Endothelial cell of umbilical vein (primary cell): ENCODE results near the gene IDNK. TPM values are rescaled to one million over a fixed set of nuclear protein-coding genes. Genes with fewer than 3 reads are reported as not detected.

Experiments
- BruUV-seq: library from RNA; stranded (reverse); fragments of 400-500 nt; replicated peaks from 2 replicates; lab custom pipeline; 2021; lab: Mats Ljungman, UMichigan
- CTCF ChIA-PET: fragments of 300-600, 350-600 bp; sonication (Branson Sonifier 250); formaldehyde crosslinking; loops from one replicate; lab custom pipeline; 2021; ENCODE audit warnings: antibody characterized with exemption, inconsistent platforms; lab: Charles Lee
- POLR2A ChIA-PET: fragments of 300-600, 350-600 bp; sonication (Branson Sonifier 250); formaldehyde crosslinking; loops from one replicate; lab custom pipeline; 2021; ENCODE audit warnings: antibody characterized with exemption, inconsistent platforms; lab: Charles Lee
- DNase-seq: peaks from one replicate; pipeline ENCODE4 v3.0.0-alpha.2; 2011; ENCODE audit warnings: low read depth, low spot score
- FAIRE-seq: peaks from 2 replicates; lab custom pipeline; 2011; peaks lifted over from hg19 to GRCh38; lab: Jason Lieb, UNC
- H2AFZ ChIP-seq: 2 replicates; pipeline ENCODE4 v1.6.0; 2012; ENCODE audit warnings: low read depth, low read length, control low read depth, inconsistent platforms
- H3K27ac ChIP-seq: 2 replicates; pipeline ENCODE4 v1.5.1; 2011; ENCODE audit warnings: low read depth, mild to moderate bottlenecking, control low read depth, low read length, moderate library complexity; ENCODE audit not compliant: insufficient read depth
- H3K27me3 ChIP-seq, 2 experiments: 2 replicates each; pipeline versions ENCODE4 v1.6.0 to v1.6.1; 2011; ENCODE audit warnings: low read length in 2 of 2, mixed read lengths in 1 of 2; ENCODE audit not compliant: control insufficient read depth in 2 of 2, insufficient read depth in 2 of 2
- H3K36me3 ChIP-seq, 2 experiments: 2 replicates in 1 of 2; 3 replicates in 1 of 2; pipeline ENCODE4 v1.5.1; 2011; ENCODE audit warnings: low read length in 2 of 2, mild to moderate bottlenecking in 1 of 2, moderate library complexity in 1 of 2; ENCODE audit not compliant: control insufficient read depth in 2 of 2, insufficient read depth in 2 of 2; ENCODE audit errors: extremely low read depth in 1 of 2
- H3K4me1 ChIP-seq: 3 replicates; pipeline ENCODE4 v1.5.1; 2011; ENCODE audit warnings: mild to moderate bottlenecking, low read length; ENCODE audit not compliant: control insufficient read depth, insufficient read depth; ENCODE audit errors: extremely low read depth
- H3K4me2 ChIP-seq: 2 replicates; pipeline ENCODE4 v1.6.1; 2011; ENCODE audit warnings: low read length, control low read depth, mixed read lengths; ENCODE audit not compliant: insufficient read depth
- H3K4me3 ChIP-seq, 3 experiments: fragments of 200-600 bp in 1 of 3; sonication (generic), shearing (Covaris generic) in 1 of 3; replicated peaks in 1 of 3; 2 replicates each; pipeline ENCODE4 v1.5.1; 2011 to 2016; ENCODE audit warnings: control low read depth in 3 of 3, low read length in 3 of 3, mild to moderate bottlenecking in 2 of 3, inconsistent platforms in 1 of 3, low read depth in 1 of 3, moderate library complexity in 1 of 3; ENCODE audit not compliant: insufficient read depth in 1 of 3
- H3K79me2 ChIP-seq: 2 replicates; pipeline ENCODE4 v1.6.0; 2012; ENCODE audit warnings: low read length, inconsistent platforms; ENCODE audit not compliant: control insufficient read depth, insufficient read depth
- H3K9ac ChIP-seq: replicated peaks from 2 replicates; pipeline ENCODE3; 2011; ENCODE audit warnings: low read length, control low read depth; ENCODE audit not compliant: insufficient read depth; ENCODE audit errors: extremely low read depth
- H3K9me1 ChIP-seq: replicated peaks from 3 replicates; pipeline ENCODE4 v1.6.0; 2011; ENCODE audit warnings: mild to moderate bottlenecking, low read length; ENCODE audit not compliant: control insufficient read depth, insufficient read depth; ENCODE audit errors: extremely low read depth
- H3K9me3 ChIP-seq: replicated peaks from 2 replicates; pipeline ENCODE4 v1.5.1; 2012; ENCODE audit warnings: low read length, inconsistent platforms; ENCODE audit not compliant: control insufficient read depth, insufficient read depth
- H4K20me1 ChIP-seq: replicated peaks from 2 replicates; pipeline ENCODE3; 2011; ENCODE audit warnings: mild to moderate bottlenecking, low read length; ENCODE audit not compliant: control insufficient read depth, insufficient read depth; ENCODE audit errors: extremely low read depth
- CTCF ChIP-seq, 2 donors: IDR thresholded peaks; 1 replicate in 1 of 2; 2 replicates in 1 of 2; pipeline ENCODE4 v1.5.1; 2011; ENCODE audit warnings: low read length in 2 of 2, mild to moderate bottlenecking in 2 of 2, moderate library complexity in 2 of 2, control low read depth in 1 of 2, inconsistent platforms in 1 of 2, low read depth in 1 of 2; ENCODE audit not compliant: insufficient read depth in 1 of 2; ENCODE audit errors: extremely low read depth in 1 of 2
- GATA2 ChIP-seq: IDR thresholded peaks from 2 replicates; pipeline ENCODE4 v1.7.0; 2011; ENCODE audit warnings: low read depth, mild to moderate bottlenecking, moderate library complexity, mixed read lengths, low read length; ENCODE audit not compliant: insufficient read length, insufficient read depth
- JUN ChIP-seq: IDR thresholded peaks from 2 replicates; pipeline ENCODE4 v1.6.1; 2011; ENCODE audit warnings: borderline replicate concordance, low read depth; ENCODE audit not compliant: insufficient read length, insufficient read depth
- POLR2A ChIP-seq: IDR thresholded peaks from 2 replicates; pipeline ENCODE4 v1.6.1; 2012; ENCODE audit warnings: low read depth, mild to moderate bottlenecking, control low read depth, low read length
- POLR2AphosphoS5 ChIP-seq: IDR thresholded peaks from 2 replicates; pipeline ENCODE4 v1.6.1; 2012; ENCODE audit warnings: low read depth, mild to moderate bottlenecking, control low read depth, low read length, moderate library complexity; ENCODE audit not compliant: insufficient read depth
- dilution Hi-C: fragments of 300-500 bp; cut with MboI; formaldehyde crosslinking; loops from one replicate; pipeline ENCODE4 v1.15.0; 2019; ENCODE audit warnings: low sequenced_read_pairs; ENCODE audit not compliant: extremely low pct_ligation_motif_present
- intact Hi-C: fragments of 100-400 bp; cut with micrococcal nuclease; formaldehyde crosslinking; loops from one replicate; pipeline ENCODE4 v1.10.0; 2022
- polyA plus RNA-seq, 4 experiments: library from polyadenylated mRNA; depleted of rRNA in 3 of 4; stranded (reverse) in 3 of 4; unstranded in 1 of 4; fragments of >200 nt; gene quantifications; 2 replicates each; pipeline versions ENCODE4 v1.2.1 to v1.2.3, GENCODE V29; 2011 to 2012; ENCODE audit warnings: missing spikeins in 1 of 4
- total RNA-seq: library from RNA; stranded (reverse); gene quantifications from 2 replicates; pipeline ENCODE4 v1.2.3, GENCODE V29; 2021

IDNK gene
- total and polyA plus RNA-seq, 2 donors (not counting 3 experiments of a cell fraction or from before 2014, with no cell fraction given): 2.7 to 4.5 TPM

GRCh38 chr9:83622433-83622938 is 457 bp upstream of the IDNK start:
- H4K20me1 ChIP-seq: no peaks in the 10 kb centered on the region
- dilution Hi-C loops: no loop called here
- intact Hi-C loops: loop anchor here (2.0 to 5.0 kb wide), 2 partner anchors 298 to 640 kb away; partner anchors contain the start of gene KIF27
- no peak for FAIRE-seq
- POLR2A ChIA-PET: interaction anchor here (0.6 kb wide), 1 partner anchor 76 kb away, joined by 4 read pairs; no protein-coding TSS in a partner anchor
- no peaks in the 10 kb centered on the region for H3K9me1 ChIP-seq
- H3K4me2 ChIP-seq: peak overlapping the region; percentile 79
- peak overlapping the region; percentile 68 for H3K27ac ChIP-seq
- peak overlapping the region; percentile 61 for H2AFZ ChIP-seq
- H3K36me3 ChIP-seq: no peaks in the 10 kb centered on the region
- BruUV-seq: no TSS peak
- no peak for TF ChIP-seq JUN
- CTCF ChIA-PET: interaction anchor here (1.0 to 3.8 kb wide), 5 partner anchors 15 to 403 kb away, joined by 3 to 101 read pairs (median 4); no protein-coding TSS in a partner anchor
- no peaks in the 10 kb centered on the region for H3K79me2 ChIP-seq
- no peak for DNase-seq
- peaks cover 10% of the 10 kb centered on the region for H3K4me1 ChIP-seq
- H3K27me3 ChIP-seq: peaks cover 1 to 3% of the 10 kb centered on the region in 2 experiments
- H3K9me3 ChIP-seq: no peaks in the 10 kb centered on the region
- peak overlapping the region; percentile 71 to 83 (median 81) for H3K4me3 ChIP-seq
- peak overlapping the region; percentile 89 for H3K9ac ChIP-seq

DNA sequence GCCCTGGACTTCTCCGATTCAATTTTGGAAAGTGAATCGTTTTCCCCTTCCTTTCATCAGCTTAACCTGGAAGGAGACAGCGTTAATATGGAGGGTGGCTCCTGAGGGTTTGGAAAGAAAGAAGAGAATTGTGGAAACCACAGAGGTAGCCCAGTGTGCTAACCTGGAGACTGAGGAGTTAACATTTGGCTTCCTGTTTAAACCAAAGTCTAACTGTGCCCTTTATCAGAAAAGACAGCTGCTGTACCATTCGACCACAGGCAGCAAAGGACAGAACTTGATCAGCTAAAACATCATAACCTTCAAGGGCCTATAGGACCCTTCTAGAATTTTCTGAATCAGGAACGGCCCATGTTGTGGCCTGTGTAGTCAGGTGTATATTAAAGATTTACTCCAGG is 735 bp downstream of the IDNK start:
- TF ChIP-seq POLR2A: no peak
- no peak for TF ChIP-seq GATA2
- TF ChIP-seq JUN: no peak
- no peak for TF ChIP-seq CTCF (IDR thresholded peaks at IDR 0.05; ENCODE audit: extremely low read depth in 1 of 2, insufficient read depth in 1 of 2, low read depth in 1 of 2, low read length in 2 of 2)
- no peak for TF ChIP-seq POLR2AphosphoS5

More for the DNA sequence above, 735 bp downstream of the IDNK start:
- H3K27me3 ChIP-seq: peaks cover 1 to 3% of the 10 kb centered on the region in 2 experiments
- peak overlapping the region; percentile 66 for H3K4me2 ChIP-seq
- CTCF ChIA-PET: interaction anchor here (1.1 to 1.5 kb wide), 6 partner anchors 13 to 289 kb away, joined by 3 to 5 read pairs (median 3); no protein-coding TSS in a partner anchor
- H3K36me3 ChIP-seq: no peaks in the 10 kb centered on the region
- dilution Hi-C loops (no loop called here), intact Hi-C loops (loop anchor here (1.0 to 5.0 kb wide), 5 partner anchors 26 to 639 kb away; partner anchors contain the start of gene KIF27)
- TSS peak; percentile 48 for BruUV-seq
- peaks cover 10% of the 10 kb centered on the region for H3K4me1 ChIP-seq
- H3K27ac ChIP-seq: peak overlapping the region; percentile 68
- FAIRE-seq (peak; percentile 70), DNase-seq (peak; percentile 28)
- no peaks in the 10 kb centered on the region for H3K9me3 ChIP-seq
- H4K20me1 ChIP-seq: no peaks in the 10 kb centered on the region
- H3K9ac ChIP-seq: peak overlapping the region; percentile 89
- no peaks in the 10 kb centered on the region for H3K79me2 ChIP-seq
- no peaks in the 10 kb centered on the region for H3K9me1 ChIP-seq
- H3K4me3 ChIP-seq: peak overlapping the region; percentile 71 to 83 (median 81)
- peak overlapping the region; percentile 61 for H2AFZ ChIP-seq
- POLR2A ChIA-PET: no interaction called here
